Ecto neural progenitor cell (in vitro differentiated cells): ENCODE data around the gene CNGA3.
A peak's percentile ranks its signal among the peaks of the same experiment; 100 is the strongest.

Experiments used
- DNase-seq: peaks from one replicate; pipeline ENCODE4 v3.0.0-alpha.2; 2018; ENCODE audit warnings: low spot score

CNGA3 gene

GRCh38 chr2:98378196-98378595 is 31.9 kb downstream of the CNGA3 start:
- DNase-seq: peak; percentile 24

- peak; percentile 31 for DNase-seq
These were observed 32.6 kb downstream of the CNGA3 start for GRCh38 chr2:98378901-98379300.

GRCh38 chr2:98379311-98380202 is 33.3 kb downstream of the CNGA3 start:
- peak; percentile 31 for DNase-seq

- no peak for DNase-seq
These were observed 33.9 kb downstream of the CNGA3 start for GRCh38 chr2:98380203-98380535.

GRCh38 chr2:98381494-98381893 is 35.2 kb downstream of the CNGA3 start:
- peak; percentile 12 for DNase-seq

- DNase-seq: no peak
These were observed 35.8 kb downstream of the CNGA3 start for GRCh38 chr2:98382086-98382485.

- no peak for DNase-seq
These were observed 36.5 kb downstream of the CNGA3 start for GRCh38 chr2:98382739-98383138.

- no peak for DNase-seq
These were observed 36.9 kb downstream of the CNGA3 start for GRCh38 chr2:98383166-98383565.

- peak; percentile 83 for DNase-seq
These were observed 38.9 kb downstream of the CNGA3 start for GRCh38 chr2:98385050-98385699.

- DNase-seq: no peak
These were observed 41.2 kb downstream of the CNGA3 start for GRCh38 chr2:98387478-98387877.

GRCh38 chr2:98388081-98388480 is 41.8 kb downstream of the CNGA3 start:
- no peak for DNase-seq

GRCh38 chr2:98388601-98389250 is 42.5 kb downstream of the CNGA3 start:
- DNase-seq: no peak

GRCh38 chr2:98389251-98389605 is 43.0 kb downstream of the CNGA3 start:
- DNase-seq: no peak

GRCh38 chr2:98390571-98391476 is 44.6 kb downstream of the CNGA3 start:
- DNase-seq: no peak

GRCh38 chr2:98391581-98392270 is 45.5 kb downstream of the CNGA3 start:
- DNase-seq: no peak

GRCh38 chr2:98393354-98393753 is 47.1 kb downstream of the CNGA3 start:
- no peak for DNase-seq

GRCh38 chr2:98394595-98395153 is 48.4 kb downstream of the CNGA3 start:
- no peak for DNase-seq

- DNase-seq: no peak
These were observed 49.7 kb downstream of the CNGA3 start for GRCh38 chr2:98395977-98396376.

GRCh38 chr2:98396745-98397355 is 50.6 kb downstream of the CNGA3 start:
- DNase-seq: no peak

- no peak for DNase-seq
These were observed 52.9 kb downstream of the CNGA3 start for GRCh38 chr2:98399140-98399539.

GRCh38 chr2:98403878-98404277 is 57.6 kb downstream of the CNGA3 start:
- DNase-seq: no peak
